ENCODE measurements around the gene PRRT4.

The PRRT4 gene

GRCh38 chr7:128407233-128407589 lies 45.7 kb upstream of the PRRT4 start:
- DNase-seq (ENCODE audit: extremely low read depth, low read depth): no peak
- TF ChIP-seq CTCF (IDR thresholded peaks at IDR 0.05; ENCODE audit: low read depth, low read length, missing control alignments): no peak
- no peak overlapping the region for H3K4me3 ChIP-seq (replicated peaks; ENCODE audit: low read depth, low read length)

GRCh38 chr7:128406314-128407232 lies 45.1 kb upstream of the PRRT4 start:
- DNase-seq (ENCODE audit: extremely low read depth, low read depth): no peak
- H3K4me3 ChIP-seq (replicated peaks; ENCODE audit: low read depth, low read length): no peak overlapping the region
- no peak for TF ChIP-seq CTCF (IDR thresholded peaks at IDR 0.05; ENCODE audit: low read depth, low read length, missing control alignments)

GRCh38 chr7:128405471-128406313 lies 44.2 kb upstream of the PRRT4 start:
- H3K4me3 ChIP-seq (replicated peaks; ENCODE audit: low read depth, low read length): peak overlapping the region; percentile 96
- DNase-seq (ENCODE audit: extremely low read depth, low read depth): no peak
- no peak for TF ChIP-seq CTCF (IDR thresholded peaks at IDR 0.05; ENCODE audit: low read depth, low read length, missing control alignments)

GRCh38 chr7:128404886-128405470 lies 43.5 kb upstream of the PRRT4 start:
- TF ChIP-seq CTCF (IDR thresholded peaks at IDR 0.05; ENCODE audit: low read depth, low read length, missing control alignments): peak; percentile 33
- H3K4me3 ChIP-seq (replicated peaks; ENCODE audit: low read depth, low read length): peak overlapping the region; percentile 96
- no peak for DNase-seq (ENCODE audit: extremely low read depth, low read depth)

GRCh38 chr7:128404143-128404681 lies 42.7 kb upstream of the PRRT4 start:
- TF ChIP-seq CTCF (IDR thresholded peaks at IDR 0.05; ENCODE audit: low read depth, low read length, missing control alignments): no peak
- H3K4me3 ChIP-seq (replicated peaks; ENCODE audit: low read depth, low read length): peak overlapping the region; percentile 96
- no peak for DNase-seq (ENCODE audit: extremely low read depth, low read depth)

- peak overlapping the region; percentile 96 for H3K4me3 ChIP-seq (replicated peaks; ENCODE audit: low read depth, low read length)
- DNase-seq (ENCODE audit: extremely low read depth, low read depth): no peak
- no peak for TF ChIP-seq CTCF (IDR thresholded peaks at IDR 0.05; ENCODE audit: low read depth, low read length, missing control alignments)
Measured at GRCh38 chr7:128403676-128404075, 42.2 kb upstream of the PRRT4 start.

All from HFF-Myc (cell line).